Suprapubic skin (tissue), 4 donors: ENCODE results near the gene CTDNEP1.

Experiments
- EP300 ChIP-seq: sonication (generic); formaldehyde crosslinking; IDR thresholded peaks from one replicate; pipeline ENCODE4 v1.6.1; 2017; ENCODE audit warnings: antibody characterized with exemption
- POLR2A ChIP-seq, 2 donors: fragments of 450-650 bp; IDR thresholded peaks; one replicate each; pipeline ENCODE4 v1.6.1; 2017; ENCODE audit warnings: antibody characterized with exemption in 2 of 2, mild to moderate bottlenecking in 2 of 2, moderate library complexity in 2 of 2
- POLR2AphosphoS5 ChIP-seq, 3 donors: sonication (generic); formaldehyde crosslinking; IDR thresholded peaks; one replicate each; pipeline ENCODE4 v1.6.1; 2017; ENCODE audit warnings: antibody characterized with exemption in 3 of 3
- TF ChIP-seq, protein P1 (sequence below), 2 donors: fragments of 200-600 bp in 1 of 2; fragments of 450-650 bp in 1 of 2; sonication (generic) in 1 of 2; IDR thresholded peaks; one replicate each; pipeline ENCODE4 v1.5.1; 2016 to 2019; ENCODE audit warnings: antibody characterized with exemption in 2 of 2, mild to moderate bottlenecking in 1 of 2, moderate library complexity in 1 of 2

DNA sequence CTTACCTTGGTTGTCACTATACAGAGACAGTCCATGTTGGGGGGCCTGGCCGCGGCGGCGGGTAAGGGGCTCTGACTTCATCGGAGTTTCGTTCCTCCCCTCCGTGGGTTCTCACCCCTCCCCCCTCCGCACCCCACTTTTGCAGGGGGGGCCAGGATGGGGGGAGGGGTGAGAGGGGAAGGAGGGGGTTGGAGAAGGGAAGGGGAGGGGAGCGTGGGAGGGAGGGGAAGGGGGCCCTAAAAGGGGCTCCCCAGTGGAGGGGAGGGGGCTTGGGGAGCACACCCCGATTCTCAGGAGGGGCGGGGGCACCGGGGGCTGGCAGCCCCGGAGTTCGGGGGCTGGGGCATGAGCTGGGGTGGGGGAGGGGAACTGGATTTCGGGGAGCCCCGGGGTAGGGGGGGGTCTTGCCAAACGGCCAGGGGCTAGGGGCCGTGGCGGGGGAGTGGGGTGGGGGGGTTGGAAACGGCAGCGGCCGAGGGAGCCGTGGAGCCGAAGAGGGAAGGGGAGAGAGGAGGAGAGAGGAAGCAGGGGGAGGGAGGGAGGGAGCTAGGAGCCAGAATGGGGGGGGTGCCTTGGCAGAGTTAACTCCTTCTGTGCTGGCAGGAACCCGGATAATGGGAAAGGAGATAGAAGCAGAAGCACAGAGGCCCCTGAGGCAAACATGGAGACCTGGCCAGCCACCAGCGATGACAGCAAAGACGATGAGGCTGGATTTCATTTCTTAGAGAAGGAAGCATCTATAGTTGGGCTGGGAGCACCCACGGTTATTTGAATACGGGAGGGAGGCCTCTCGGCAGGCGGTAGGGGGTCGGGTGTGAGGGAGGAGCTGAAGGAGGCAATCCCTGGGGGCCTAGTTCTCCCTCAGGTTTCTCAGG is 34.2 kb downstream of the CTDNEP1 start:
- TF ChIP-seq, protein P1, sequence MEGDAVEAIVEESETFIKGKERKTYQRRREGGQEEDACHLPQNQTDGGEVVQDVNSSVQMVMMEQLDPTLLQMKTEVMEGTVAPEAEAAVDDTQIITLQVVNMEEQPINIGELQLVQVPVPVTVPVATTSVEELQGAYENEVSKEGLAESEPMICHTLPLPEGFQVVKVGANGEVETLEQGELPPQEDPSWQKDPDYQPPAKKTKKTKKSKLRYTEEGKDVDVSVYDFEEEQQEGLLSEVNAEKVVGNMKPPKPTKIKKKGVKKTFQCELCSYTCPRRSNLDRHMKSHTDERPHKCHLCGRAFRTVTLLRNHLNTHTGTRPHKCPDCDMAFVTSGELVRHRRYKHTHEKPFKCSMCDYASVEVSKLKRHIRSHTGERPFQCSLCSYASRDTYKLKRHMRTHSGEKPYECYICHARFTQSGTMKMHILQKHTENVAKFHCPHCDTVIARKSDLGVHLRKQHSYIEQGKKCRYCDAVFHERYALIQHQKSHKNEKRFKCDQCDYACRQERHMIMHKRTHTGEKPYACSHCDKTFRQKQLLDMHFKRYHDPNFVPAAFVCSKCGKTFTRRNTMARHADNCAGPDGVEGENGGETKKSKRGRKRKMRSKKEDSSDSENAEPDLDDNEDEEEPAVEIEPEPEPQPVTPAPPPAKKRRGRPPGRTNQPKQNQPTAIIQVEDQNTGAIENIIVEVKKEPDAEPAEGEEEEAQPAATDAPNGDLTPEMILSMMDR (IDR thresholded peaks at IDR 0.05): no peak
- TF ChIP-seq POLR2AphosphoS5 (IDR thresholded peaks at IDR 0.05) (no peak), POLR2A (IDR thresholded peaks at IDR 0.05) (no peak), EP300 (no peak)
